ENCODE data around the gene C9orf153. TPM values are rescaled to one million over a fixed set of nuclear protein-coding genes. Genes with fewer than 3 reads are reported as not detected.
"Not testable (repeated sequence)": the region's sequence is repeated elsewhere in the genome, so short reads cannot be mapped to it uniquely, and the experiment has no call there.

C9orf153 gene
- total RNA-seq, 1 donor from 2014 or later: 0.19 TPM

GRCh38 chr9:86300701-86301100 is 41.2 kb upstream of the C9orf153 start:
- Mint-ChIP-seq H3K4me3 (no peak overlapping the region), H3K36me3 (ENCODE audit: low read depth) (peaks cover 15% of the 10 kb centered on the region), H3K27ac (ENCODE audit: unreplicated experiment) (no peak overlapping the region), H3K4me1 (peaks cover 5% of the 10 kb centered on the region), H3K27me3 (ENCODE audit: low read depth) (no peaks in the 10 kb centered on the region), H3K9me3 (no peaks in the 10 kb centered on the region)
- no peak for TF ChIP-seq CTCF (conservative IDR thresholded peaks at IDR 0.05)
- DNase-seq (ENCODE audit: low read depth, low spot score): no peak

- TF ChIP-seq CTCF (conservative IDR thresholded peaks at IDR 0.05): no peak
- Mint-ChIP-seq H3K36me3 (ENCODE audit: low read depth) (peaks cover 15% of the 10 kb centered on the region), H3K4me3 (no peak overlapping the region), H3K4me1 (peaks cover 4% of the 10 kb centered on the region), H3K9me3 (no peaks in the 10 kb centered on the region), H3K27me3 (ENCODE audit: low read depth) (no peaks in the 10 kb centered on the region), H3K27ac (ENCODE audit: unreplicated experiment) (no peak overlapping the region)
- no peak for DNase-seq (ENCODE audit: low read depth, low spot score)
These were observed 39.4 kb upstream of the C9orf153 start for GRCh38 chr9:86298873-86299272.

- H3K4me3 Mint-ChIP-seq; H3K9me3 Mint-ChIP-seq; H3K27ac Mint-ChIP-seq (ENCODE audit: unreplicated experiment); DNase-seq (ENCODE audit: low read depth, low spot score); H3K27me3 Mint-ChIP-seq (ENCODE audit: low read depth); H3K36me3 Mint-ChIP-seq (ENCODE audit: low read depth): not testable (repeated sequence)
- peaks cover 25% of the 10 kb centered on the region for H3K4me1 Mint-ChIP-seq
These were observed 30.9 kb upstream of the C9orf153 start for GRCh38 chr9:86290341-86290740.

GRCh38 chr9:86288499-86289198 is 29.2 kb upstream of the C9orf153 start:
- Mint-ChIP-seq H3K9me3 (no peaks in the 10 kb centered on the region), H3K4me1 (peaks cover 25% of the 10 kb centered on the region), H3K27me3 (ENCODE audit: low read depth) (peaks cover 3% of the 10 kb centered on the region), H3K4me3 (peak overlapping the region; percentile 28), H3K27ac (ENCODE audit: unreplicated experiment) (no peak overlapping the region), H3K36me3 (ENCODE audit: low read depth) (no peaks in the 10 kb centered on the region)
- no peak for TF ChIP-seq CTCF (conservative IDR thresholded peaks at IDR 0.05)
- DNase-seq (ENCODE audit: low read depth, low spot score): no peak

GRCh38 chr9:86287013-86287412 is 27.6 kb upstream of the C9orf153 start:
- TF ChIP-seq CTCF (conservative IDR thresholded peaks at IDR 0.05): peak; percentile 53
- Mint-ChIP-seq H3K9me3 (no peaks in the 10 kb centered on the region), H3K27me3 (ENCODE audit: low read depth) (peaks cover 10% of the 10 kb centered on the region), H3K4me3 (peak overlapping the region; percentile 25), H3K4me1 (peaks cover 35% of the 10 kb centered on the region), H3K36me3 (ENCODE audit: low read depth) (no peaks in the 10 kb centered on the region), H3K27ac (ENCODE audit: unreplicated experiment) (peak overlapping the region; percentile 25)
- DNase-seq (ENCODE audit: low read depth, low spot score): peak; percentile 30

- DNase-seq (ENCODE audit: low read depth, low spot score): no peak
- peak overlapping the region; percentile 25 for H3K4me3 Mint-ChIP-seq
- peaks cover 39% of the 10 kb centered on the region for H3K4me1 Mint-ChIP-seq
- H3K27ac Mint-ChIP-seq (ENCODE audit: unreplicated experiment): no peak overlapping the region
- TF ChIP-seq CTCF (conservative IDR thresholded peaks at IDR 0.05): no peak
- no peaks in the 10 kb centered on the region for H3K36me3 Mint-ChIP-seq (ENCODE audit: low read depth)
- no peaks in the 10 kb centered on the region for H3K9me3 Mint-ChIP-seq
- peaks cover 15% of the 10 kb centered on the region for H3K27me3 Mint-ChIP-seq (ENCODE audit: low read depth)
These were observed 26.8 kb upstream of the C9orf153 start for GRCh38 chr9:86286278-86286677.

Measured in neural crest cell (in vitro differentiated cells).